Activated CD8-positive, alpha-beta memory T cell treated with anti-CD3 and anti-CD28 coated beads for 36 hours (primary cell): ENCODE results near the gene TEX52. TPM values are rescaled to one million over a fixed set of nuclear protein-coding genes. Genes with fewer than 3 reads are reported as not detected.

ENCODE experiments used
- CTCF ChIA-PET: fragments of 350-600 bp; sonication (Branson Sonifier 250); formaldehyde crosslinking; loops from one replicate; lab custom pipeline; 2021; ENCODE audit warnings: antibody characterized with exemption; lab: Charles Lee
- POLR2A ChIA-PET: fragments of 350-600 bp; sonication (Branson Sonifier 250); formaldehyde crosslinking; loops from one replicate; lab custom pipeline; 2021; ENCODE audit warnings: antibody characterized with exemption; lab: Charles Lee
- total RNA-seq, 2 experiments: library from RNA; stranded (reverse); gene quantifications; one replicate each; pipeline ENCODE4 v1.2.3, GENCODE V29; 2021

The TEX52 gene
- total RNA-seq: not detected

- ChIA-PET POLR2A (interaction anchor here (0.6 kb wide), 1 partner anchor 11 kb away, joined by 9 read pairs; no protein-coding TSS in a partner anchor), CTCF (interaction anchor here (0.6 to 0.8 kb wide), 2 partner anchors 11 to 1833 kb away, joined by 3 to 4 read pairs; no protein-coding TSS in a partner anchor)
These were observed at the start of gene TEX52 for GRCh38 chr12:2857021-2857431. TSS of gene TEX52 (minus strand) at chr12:2857039. CDS start at chr12:2857026, 13 bp downstream.

GRCh38 chr12:2904260-2904659 lies 47.4 kb upstream of the TEX52 start:
- POLR2A ChIA-PET: no interaction called here
- CTCF ChIA-PET: interaction anchor here (0.6 kb wide), 1 partner anchor 30 kb away, joined by 4 read pairs; no protein-coding TSS in a partner anchor

- ChIA-PET POLR2A (no interaction called here), CTCF (no interaction called here)
These were observed 45.5 kb upstream of the TEX52 start for GRCh38 chr12:2902272-2902880.

- ChIA-PET POLR2A (no interaction called here), CTCF (interaction anchor here (0.7 kb wide), 1 partner anchor 51 kb away, joined by 3 read pairs; no protein-coding TSS in a partner anchor)
These were observed 43.8 kb upstream of the TEX52 start for GRCh38 chr12:2900642-2901041.

- ChIA-PET POLR2A (no interaction called here), CTCF (interaction anchor here (0.6 kb wide), 2 partner anchors 1079 to 1135 kb away, joined by 3 read pairs; no protein-coding TSS in a partner anchor)
These were observed 40.6 kb upstream of the TEX52 start for GRCh38 chr12:2897418-2897817.

GRCh38 chr12:2895511-2895910 lies 38.7 kb upstream of the TEX52 start:
- ChIA-PET CTCF (interaction anchor here (1.5 kb wide), 1 partner anchor 11 kb away, joined by 7 read pairs; no protein-coding TSS in a partner anchor), POLR2A (no interaction called here)

GRCh38 chr12:2895051-2895451 lies 38.2 kb upstream of the TEX52 start:
- ChIA-PET POLR2A (no interaction called here), CTCF (interaction anchor here (1.2 to 1.5 kb wide), 2 partner anchors 10 kb away, joined by 4 to 7 read pairs; no protein-coding TSS in a partner anchor)

GRCh38 chr12:2893007-2893406 lies 36.2 kb upstream of the TEX52 start:
- ChIA-PET POLR2A (no interaction called here), CTCF (no interaction called here)

- CTCF ChIA-PET: no interaction called here
- POLR2A ChIA-PET: interaction anchor here (0.6 kb wide), 2 partner anchors 16 to 1362 kb away, joined by 3 read pairs; no protein-coding TSS in a partner anchor
These were observed 35.4 kb upstream of the TEX52 start for GRCh38 chr12:2892246-2892645.

GRCh38 chr12:2891240-2892053 lies 34.6 kb upstream of the TEX52 start:
- POLR2A ChIA-PET: interaction anchor here (0.6 to 1.0 kb wide), 4 partner anchors 15 to 1363 kb away, joined by 3 to 5 read pairs (median 4); partner anchors contain the start of genes FOXM1 and RHNO1
- CTCF ChIA-PET: interaction anchor here (0.6 kb wide), 1 partner anchor 174 kb away, joined by 4 read pairs; no protein-coding TSS in a partner anchor

GRCh38 chr12:2890388-2891239 lies 33.8 kb upstream of the TEX52 start, which contains the start of gene TULP3:
TSS of gene TULP3 (plus strand) at chr12:2890891. CDS start at chr12:2890948, 57 bp downstream.
- POLR2A ChIA-PET: interaction anchor here (0.6 to 1.6 kb wide), 3 partner anchors 13 to 21 kb away, joined by 5 to 20 read pairs (median 5); partner anchors contain the start of genes FOXM1 and RHNO1
- CTCF ChIA-PET: interaction anchor here (1.2 kb wide), 1 partner anchor 53 kb away, joined by 3 read pairs; no protein-coding TSS in a partner anchor

- ChIA-PET POLR2A (interaction anchor here (1.6 kb wide), 1 partner anchor 12 kb away, joined by 20 read pairs; the partner anchor contains the start of genes FOXM1 and RHNO1), CTCF (interaction anchor here (1.2 kb wide), 1 partner anchor 54 kb away, joined by 3 read pairs; no protein-coding TSS in a partner anchor)
These were observed 33.2 kb upstream of the TEX52 start for GRCh38 chr12:2890001-2890387.

- ChIA-PET POLR2A (no interaction called here), CTCF (interaction anchor here (0.7 to 1.7 kb wide), 5 partner anchors 12 to 540 kb away, joined by 3 to 6 read pairs (median 4); no protein-coding TSS in a partner anchor)
These were observed 30.1 kb upstream of the TEX52 start for GRCh38 chr12:2886768-2887450.

GRCh38 chr12:2884810-2885209 lies 28.0 kb upstream of the TEX52 start:
- CTCF ChIA-PET: interaction anchor here (1.0 to 1.7 kb wide), 3 partner anchors 10 to 66 kb away, joined by 3 to 7 read pairs (median 4); no protein-coding TSS in a partner anchor
- POLR2A ChIA-PET: interaction anchor here (0.8 kb wide), 1 partner anchor 8 kb away, joined by 4 read pairs; the partner anchor contains the start of genes FOXM1 and RHNO1

- POLR2A ChIA-PET: interaction anchor here (0.7 kb wide), 1 partner anchor 1618 kb away, joined by 3 read pairs; no protein-coding TSS in a partner anchor
- CTCF ChIA-PET: interaction anchor here (0.9 kb wide), 1 partner anchor 15 kb away, joined by 3 read pairs; no protein-coding TSS in a partner anchor
These were observed 23.0 kb upstream of the TEX52 start for GRCh38 chr12:2879853-2880252.

GRCh38 chr12:2877953-2878732 lies 21.3 kb upstream of the TEX52 start:
- POLR2A ChIA-PET: interaction anchor here (0.6 to 2.4 kb wide), 2 partner anchors 12 to 44 kb away, joined by 4 to 20 read pairs; partner anchors contain the start of gene TULP3
- CTCF ChIA-PET: interaction anchor here (0.9 kb wide), 1 partner anchor 65 kb away, joined by 3 read pairs; the partner anchor contains the start of gene ITFG2
